GM18873 (cell line): ENCODE measurements around the gene LBH.

Experiments used
- ATAC-seq: cut with Tn5 transposase; IDR thresholded peaks from one replicate; pipeline ENCODE4 v1.9.1; 2021; ENCODE audit warnings: mild to moderate bottlenecking, moderate library complexity, moderate number of reproducible peaks; ENCODE audit not compliant: unreplicated experiment, low FRiP score

LBH gene

DNA sequence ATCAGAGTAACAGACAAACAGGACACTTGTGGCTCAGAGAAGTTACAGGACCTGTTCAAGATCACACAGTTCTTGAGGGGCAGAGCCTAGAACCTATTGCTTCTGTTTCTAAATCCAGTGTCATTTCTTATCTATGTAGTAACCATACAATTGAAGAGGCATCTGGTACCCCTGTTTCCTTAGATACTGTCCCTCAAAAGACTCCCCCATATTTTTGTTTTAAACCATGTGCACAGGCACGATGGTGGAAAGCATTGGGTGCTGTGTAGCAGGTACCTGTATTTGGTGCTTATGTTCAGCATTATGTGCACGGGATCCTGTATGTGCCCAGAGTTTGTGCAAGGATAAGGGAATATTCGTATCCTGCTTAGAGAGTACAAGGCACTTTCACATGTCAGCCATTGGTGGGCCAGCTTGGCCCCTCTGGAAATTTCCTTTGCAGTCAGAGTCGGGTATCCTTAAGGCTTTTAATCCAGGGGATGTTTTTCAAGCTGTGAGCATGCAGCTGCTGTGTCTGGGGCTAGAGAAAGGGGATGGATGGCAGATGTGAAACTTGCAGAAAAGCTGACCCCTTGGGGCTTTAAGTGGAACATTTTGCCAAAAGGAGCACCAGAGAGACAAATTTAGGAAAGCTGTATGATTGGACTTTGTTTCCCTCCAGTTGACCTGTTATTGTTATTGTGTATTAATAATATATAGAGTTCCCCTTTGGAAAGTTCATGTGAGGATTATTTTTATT, 2.1 kb downstream of the LBH start:
- no peak for ATAC-seq

- no peak for ATAC-seq
Measured at GRCh38 chr2:30234180-30234971, 3.0 kb downstream of the LBH start.

DNA sequence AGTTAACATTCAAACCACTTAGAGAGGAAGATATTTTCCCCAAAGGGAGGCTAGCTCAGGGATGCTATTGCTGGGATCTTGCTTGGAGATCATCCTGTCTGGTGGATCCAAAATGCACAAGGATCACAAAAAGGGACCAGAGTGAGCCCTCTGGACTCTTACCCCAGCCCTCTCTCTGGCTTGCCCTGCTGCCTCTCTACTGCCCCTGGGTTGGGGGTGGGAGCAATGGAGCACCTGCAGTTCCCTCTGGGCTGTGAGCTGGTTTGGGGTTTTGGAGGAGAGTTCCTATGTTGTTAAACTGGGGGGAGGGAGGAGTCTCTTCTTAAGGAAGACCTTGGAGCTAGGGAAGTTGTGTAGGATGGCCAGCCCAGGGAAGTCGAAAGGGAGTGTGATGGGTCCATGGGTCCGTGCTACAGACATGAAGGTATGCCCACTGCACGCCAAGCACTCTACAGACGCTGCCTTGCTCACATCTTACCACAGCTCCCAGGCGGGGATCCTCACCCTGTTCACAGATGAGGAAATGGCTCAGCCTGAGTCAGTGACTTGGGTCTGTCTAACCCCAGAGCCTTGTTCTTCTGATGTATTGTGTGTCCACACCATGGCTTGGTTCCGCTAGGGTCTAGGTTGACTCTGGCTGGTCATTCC, 3.8 kb downstream of the LBH start:
- no peak for ATAC-seq

GRCh38 chr2:30235859-30236535, 4.7 kb downstream of the LBH start:
- no peak for ATAC-seq

DNA sequence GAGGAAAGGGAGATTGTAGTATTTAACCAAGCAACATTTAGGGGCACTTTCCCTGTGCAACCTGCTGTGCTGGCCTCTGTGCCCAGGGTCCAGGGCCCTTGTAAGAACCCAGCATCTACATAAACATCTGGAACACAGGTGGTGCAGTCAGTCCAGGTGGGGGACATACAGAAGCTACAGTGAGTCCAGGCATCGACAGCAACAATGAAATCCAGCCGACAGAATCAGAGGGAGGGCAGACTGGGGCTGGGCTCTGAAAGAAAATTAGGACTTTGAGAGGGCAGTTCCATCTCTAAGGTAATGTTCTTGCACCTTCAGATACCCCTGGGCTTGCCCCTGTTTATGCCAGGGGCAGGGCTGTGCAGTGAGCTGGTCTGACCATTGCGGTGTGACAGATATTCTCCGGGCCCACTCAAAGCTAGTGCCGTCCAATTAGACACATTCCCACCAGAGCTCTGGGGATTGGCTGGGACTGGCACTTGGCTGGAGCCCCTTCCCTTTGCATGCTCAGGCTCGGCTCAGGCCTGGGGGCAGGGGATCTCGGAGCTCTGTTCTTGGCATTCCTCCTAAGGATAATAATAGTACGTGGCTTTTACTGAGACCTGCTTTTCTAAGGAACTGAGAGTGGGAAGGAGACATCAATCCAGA, 5.4 kb downstream of the LBH start:
- ATAC-seq, result no peak

DNA sequence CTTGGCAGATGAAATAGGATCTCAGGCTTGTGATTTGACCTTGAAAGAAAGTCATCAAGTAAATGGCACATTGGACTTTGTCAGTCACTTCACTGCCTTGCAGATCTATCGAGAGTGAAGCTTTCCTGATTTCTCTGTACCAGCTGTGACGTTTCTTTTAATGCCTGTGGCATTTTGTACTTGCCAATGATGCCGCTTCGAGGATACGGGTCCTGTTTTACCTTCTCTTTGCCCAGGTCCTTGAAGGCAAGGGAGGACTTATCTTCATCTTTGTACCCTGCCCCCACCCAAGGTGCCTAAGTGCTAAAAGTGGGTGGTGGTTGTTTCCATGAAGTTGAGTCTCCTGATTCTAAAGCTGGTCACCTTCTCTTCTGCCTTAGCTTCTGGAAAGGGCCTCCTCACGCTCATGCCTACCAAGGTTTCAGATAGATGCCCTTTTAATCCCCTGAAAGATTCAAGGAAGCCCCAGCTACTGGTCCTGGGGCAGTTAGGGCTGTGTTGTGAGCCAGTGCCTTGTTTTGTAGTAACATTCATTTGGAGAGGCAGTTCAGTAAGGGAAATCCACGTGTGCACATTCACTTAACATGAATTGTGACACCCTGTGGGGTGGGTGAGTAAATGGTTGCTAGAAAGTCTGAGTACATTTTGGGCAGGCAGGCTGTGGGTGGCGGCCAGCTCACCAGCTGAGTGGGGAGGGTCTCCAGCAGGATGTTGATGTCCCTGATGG, 6.1 kb downstream of the LBH start:
- no peak for ATAC-seq

DNA sequence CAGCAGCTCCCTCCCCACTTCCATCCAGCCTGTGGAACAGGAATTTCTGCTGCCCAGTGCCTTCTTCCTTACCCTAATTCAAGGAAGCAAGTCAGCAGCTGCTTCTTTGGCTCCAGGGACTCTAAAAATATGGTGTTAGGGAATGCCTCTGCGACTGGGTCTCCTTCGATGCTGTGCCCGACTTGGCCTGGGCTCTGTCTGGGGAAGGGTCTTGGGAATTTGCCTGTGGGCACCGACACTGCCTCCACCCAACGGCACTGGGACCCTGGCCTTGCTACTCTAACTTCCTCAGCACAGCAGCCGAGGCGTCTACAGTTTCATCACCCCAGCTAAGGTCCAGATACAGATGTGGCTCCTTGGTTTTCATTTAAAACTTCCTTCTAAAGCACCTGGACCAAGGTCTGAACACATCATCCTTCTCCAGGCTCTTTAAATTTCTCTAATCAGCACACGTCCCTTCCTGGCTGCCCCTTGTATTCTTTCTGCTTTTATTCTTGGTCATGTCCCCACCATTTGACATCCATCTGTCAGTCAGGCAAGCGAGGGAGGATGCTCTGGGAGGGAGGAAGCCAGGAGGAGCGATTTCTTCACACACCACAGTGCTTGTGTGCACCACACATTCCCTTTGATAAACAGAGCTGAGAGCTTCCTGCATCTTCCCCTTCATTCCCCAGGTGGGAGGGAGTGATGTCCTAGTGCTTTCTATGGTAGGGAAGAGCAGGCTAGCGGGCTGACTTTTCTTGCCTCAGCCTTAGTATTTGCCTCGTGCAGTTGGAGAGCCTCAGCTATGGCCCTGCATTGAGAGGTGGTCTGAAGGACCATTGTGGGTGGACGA, 6.8 kb downstream of the LBH start:
- no peak for ATAC-seq

- ATAC-seq, result no peak
Measured at GRCh38 chr2:30239308-30239985, 8.1 kb downstream of the LBH start.

GRCh38 chr2:30239986-30240752, 8.8 kb downstream of the LBH start:
- ATAC-seq, result no peak

DNA sequence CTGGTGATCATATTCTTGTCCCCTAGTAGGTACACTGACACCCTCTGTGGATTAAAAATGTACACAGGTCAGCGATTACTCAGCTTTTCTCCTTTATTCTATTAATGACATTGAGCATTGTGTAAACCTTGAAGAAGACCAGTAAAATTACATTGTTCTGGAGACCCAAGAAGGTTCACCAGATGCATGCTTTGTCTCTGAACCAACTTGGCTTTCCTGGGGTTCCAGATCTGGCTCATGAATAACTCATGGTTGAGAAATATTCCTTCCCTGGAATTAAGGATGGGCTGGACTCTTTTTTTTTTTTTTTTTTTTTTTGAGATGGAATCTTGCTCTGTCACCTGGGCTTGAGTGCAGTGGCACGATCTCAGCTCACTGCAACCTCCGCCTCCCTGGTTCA, 11.9 kb downstream of the LBH start:
- no peak for ATAC-seq

DNA sequence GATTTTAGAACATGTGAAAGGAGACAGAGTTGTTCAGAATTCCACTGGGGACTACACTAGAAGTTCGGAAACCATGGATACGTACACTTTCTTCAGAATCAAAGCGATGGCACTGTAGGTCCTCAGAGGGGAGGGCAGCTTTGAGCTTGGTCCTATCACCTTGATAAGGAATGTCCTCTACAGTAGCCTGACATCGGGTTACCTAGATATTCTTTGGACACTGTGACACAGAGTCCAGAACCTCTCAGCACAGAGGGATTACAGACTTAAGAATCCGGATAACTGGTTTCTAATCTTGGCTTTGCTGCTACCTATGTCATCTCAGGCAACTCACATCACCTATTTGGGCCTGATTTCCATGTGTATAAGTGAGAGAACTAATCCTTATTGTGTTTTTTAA, 14.0 kb downstream of the LBH start:
- no peak for ATAC-seq

DNA sequence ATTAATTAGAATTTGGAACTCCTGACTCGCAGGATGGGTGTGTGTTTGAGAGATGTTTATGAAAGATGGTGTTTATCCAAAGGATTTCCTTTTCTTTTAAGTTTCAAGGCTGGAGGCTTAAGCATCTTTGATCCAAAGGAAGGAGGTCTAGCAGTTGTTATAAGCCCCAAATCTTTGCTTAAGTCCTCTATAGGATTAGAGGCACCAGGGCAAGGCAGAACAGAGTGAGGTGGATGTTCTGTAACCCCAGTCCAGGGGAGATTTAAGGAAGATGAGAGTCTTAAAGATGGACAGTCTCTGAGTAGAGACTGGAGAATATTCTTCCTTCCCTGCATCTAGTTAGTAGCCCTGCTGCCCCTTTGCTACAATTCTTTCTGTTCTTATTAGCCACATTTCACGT, 17.5 kb downstream of the LBH start:
- ATAC-seq, result no peak

DNA sequence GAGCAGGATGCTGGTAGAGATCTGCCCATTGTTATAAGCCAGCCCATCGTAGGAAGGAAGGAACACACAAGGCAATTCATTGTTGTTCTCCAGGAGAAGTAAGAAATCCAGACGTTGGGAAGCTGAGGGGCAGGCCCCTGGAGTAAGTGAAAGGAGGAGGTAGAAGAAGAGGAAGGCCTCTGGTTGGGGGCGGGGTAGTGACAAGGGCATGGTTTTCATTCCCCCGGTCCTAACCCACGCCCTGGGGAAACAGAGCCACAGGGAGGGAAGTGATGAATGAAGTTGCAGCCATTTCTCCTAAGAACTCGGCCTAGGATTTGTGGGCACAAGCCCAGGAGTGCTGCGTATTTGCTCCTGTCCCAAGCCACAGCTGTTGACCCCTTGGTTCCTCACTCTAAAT, 18.0 kb downstream of the LBH start:
- ATAC-seq, result no peak

DNA sequence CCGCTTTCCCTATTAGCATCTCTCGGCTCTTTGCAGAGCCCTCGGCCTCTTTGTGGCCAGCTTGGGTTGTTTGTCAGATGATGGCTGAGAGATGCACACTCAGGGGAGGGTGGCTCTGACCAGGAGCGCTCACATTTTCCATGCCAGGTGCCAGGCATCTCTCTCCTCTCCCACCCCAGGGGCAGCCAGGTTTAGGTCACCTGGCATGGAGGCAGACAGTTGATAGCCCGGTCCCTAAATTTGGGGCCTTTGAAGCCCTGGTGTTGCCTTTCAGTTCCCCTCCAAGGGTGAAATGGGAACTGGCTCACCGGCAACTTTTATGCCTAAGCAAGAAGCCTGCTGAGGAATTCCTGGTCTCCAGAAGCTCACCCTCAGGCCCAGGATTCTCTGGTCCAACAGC, 19.1 kb downstream of the LBH start:
- no peak for ATAC-seq

GRCh38 chr2:30252723-30253701, 21.7 kb downstream of the LBH start:
- ATAC-seq, result no peak

DNA sequence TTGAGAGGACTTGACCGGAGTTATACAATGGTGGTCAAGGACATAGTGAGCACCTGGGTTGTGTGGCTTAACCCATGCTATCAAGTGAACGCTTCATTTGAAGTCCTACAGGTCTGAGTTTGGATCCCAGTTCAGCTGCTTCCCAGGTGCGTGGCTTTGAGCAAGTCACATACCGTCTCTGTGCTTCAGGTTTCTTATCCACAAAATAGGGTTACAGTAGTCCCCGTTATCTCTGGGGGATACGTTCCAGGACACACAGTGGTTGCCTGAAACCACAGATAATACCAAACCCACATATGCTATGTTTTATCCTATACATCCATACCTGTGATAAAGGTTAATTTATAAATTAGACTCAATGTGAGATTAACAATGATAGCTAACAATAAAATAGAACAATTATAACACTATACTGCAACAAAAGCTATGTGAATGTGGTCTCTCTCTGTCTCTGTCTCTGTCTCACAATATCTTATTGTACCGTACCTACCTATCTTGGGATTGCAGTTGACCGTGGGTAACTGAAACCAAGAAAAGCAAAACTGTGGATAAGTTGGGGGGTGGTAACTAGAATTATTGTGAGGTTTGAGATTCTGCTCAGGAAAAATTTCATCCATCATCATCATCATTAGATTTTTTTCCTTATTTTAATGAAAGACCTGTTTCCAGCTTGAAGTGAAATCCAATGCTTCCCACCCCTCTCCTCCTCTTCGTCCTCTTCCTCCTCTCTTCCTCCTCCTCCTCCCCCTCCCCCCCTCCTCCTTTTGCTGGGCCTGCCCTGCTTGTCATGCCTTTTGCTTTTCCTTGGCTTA, 22.7 kb downstream of the LBH start:
- ATAC-seq, result no peak
